Transverse colon (tissue), 4 donors: ENCODE results near the gene KCTD18. TPM values are rescaled to one million over a fixed set of nuclear protein-coding genes. Genes with fewer than 3 reads are reported as not detected.

Source experiments
- DNase-seq: peaks from one replicate; pipeline ENCODE4 v3.0.0-alpha.2; 2019
- H3K27ac ChIP-seq, 4 donors: fragments of 200-600 bp; sonication (generic); 2 replicates each; pipeline ENCODE4 v1.5.1; 2016 to 2018; ENCODE audit warnings: inconsistent platforms in 4 of 4
- H3K27me3 ChIP-seq: fragments of 200-600 bp; sonication (generic); 2 replicates; pipeline ENCODE4 v1.5.1; 2017; ENCODE audit warnings: inconsistent platforms
- H3K36me3 ChIP-seq, 4 donors: fragments of 200-600 bp; sonication (generic); 2 replicates each; pipeline ENCODE4 v1.5.1; 2017 to 2019; ENCODE audit warnings: inconsistent platforms in 4 of 4
- H3K4me1 ChIP-seq, 4 donors: fragments of 200-600 bp; sonication (generic); 2 replicates each; pipeline ENCODE4 v1.5.1; 2017 to 2020; ENCODE audit warnings: inconsistent platforms in 4 of 4
- H3K4me3 ChIP-seq, 4 donors: fragments of 200-600 bp; sonication (generic); 1 replicate in 1 of 4; 2 replicates in 3 of 4; pipeline versions ENCODE4 v1.5.1 to v1.6.1; 2017 to 2019; ENCODE audit warnings: inconsistent platforms in 4 of 4
- H3K9me3 ChIP-seq, 2 donors: fragments of 200-600 bp; sonication (generic); 2 replicates each; pipeline ENCODE4 v1.5.1; 2017 to 2019; ENCODE audit warnings: inconsistent platforms in 2 of 2
- EP300 ChIP-seq: sonication (generic); formaldehyde crosslinking; IDR thresholded peaks from one replicate; pipeline ENCODE4 v1.6.1; 2017; ENCODE audit warnings: antibody characterized with exemption, low read depth
- POLR2A ChIP-seq: fragments of 450-650 bp; IDR thresholded peaks from one replicate; pipeline ENCODE4 v1.6.1; 2016; ENCODE audit warnings: antibody characterized with exemption, mild to moderate bottlenecking, moderate library complexity
- POLR2AphosphoS5 ChIP-seq, 3 donors: sonication (generic); formaldehyde crosslinking; IDR thresholded peaks; one replicate each; pipeline ENCODE4 v1.6.1; 2016; ENCODE audit warnings: antibody characterized with exemption in 3 of 3
- WGBS, 2 donors: methylation state at CpG; one replicate each; pipeline ENCODE4 v1.1.5; 2018; ENCODE audit warnings: low coverage in 1 of 2; 5-methylcytosine and 5-hydroxymethylcytosine counted together
- in situ Hi-C, 4 donors: fragments of 200-750 bp; cut with MboI; loops; one replicate each; pipeline versions ENCODE4 v1.15.0 to v1.15.1; 2017; ENCODE audit warnings: low sequenced_read_pairs in 3 of 4, low pct_ligation_motif_present in 1 of 4, low pct_unique_long_range_greater_than_20kb in 1 of 4
- intact Hi-C: fragments of 100-400 bp; cut with DNase I; formaldehyde crosslinking; loops from one replicate; pipeline ENCODE4 v1.15.1; 2023; ENCODE audit warnings: low total_unique reads
- total RNA-seq, 4 donors: library from RNA; depleted of rRNA; stranded (reverse); fragments of >200 nt; gene quantifications; one replicate each; pipeline ENCODE4 v1.1.0, GENCODE V29; 2016
- TF ChIP-seq, protein P1 (sequence below), 5 experiments: fragments of 200-600 bp in 3 of 5; fragments of 450-650 bp in 2 of 5; sonication (generic) in 3 of 5; IDR thresholded peaks; 1 replicate in 2 of 5; 2 replicates in 3 of 5; pipeline ENCODE4 v1.5.1; 2016 to 2017; ENCODE audit warnings: antibody characterized with exemption in 5 of 5, inconsistent platforms in 3 of 5, mild to moderate bottlenecking in 2 of 5, moderate library complexity in 1 of 5

KCTD18 gene
- total RNA-seq, 4 donors from 2014 or later, result 18.5 to 68.5 (median 20.7) TPM

DNA sequence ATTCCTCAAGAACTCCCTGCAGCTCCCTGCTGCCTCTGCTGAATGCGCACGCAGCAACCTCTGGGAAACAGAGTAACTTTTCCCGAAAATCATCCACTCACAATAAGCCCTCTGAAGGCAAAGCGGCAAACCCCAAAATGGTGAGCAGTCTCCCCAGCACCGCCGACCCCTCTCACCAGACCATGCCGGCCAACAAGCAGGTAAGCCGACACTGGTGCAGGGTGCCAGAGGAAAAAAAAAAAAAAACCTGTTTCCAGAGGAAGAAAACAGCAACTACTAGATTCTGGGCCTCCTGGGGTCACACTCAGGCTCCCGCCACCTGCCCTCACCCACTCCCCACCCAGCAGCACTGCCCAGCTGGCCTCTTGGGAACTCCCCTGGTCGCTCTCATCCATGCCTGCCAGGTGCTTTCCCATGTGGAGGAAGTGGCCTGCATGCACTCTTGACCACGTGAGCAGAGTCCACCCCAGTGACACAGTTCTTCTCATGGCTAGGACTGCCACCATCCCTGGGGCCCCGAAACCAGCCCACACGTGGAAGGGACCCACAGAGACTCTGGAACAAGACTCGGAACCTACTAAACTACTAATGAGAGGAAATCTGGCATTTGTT lies 36.9 kb downstream of the KCTD18 start:
- H3K36me3 ChIP-seq, result peaks cover 0 to 24% (median 5%) of the 10 kb centered on the region in 4 donors
- in situ Hi-C loops (loop anchor here in 2 of 4 donors (5.0 to 10.0 kb wide), 3 partner anchors 158 to 491 kb away; partner anchors contain the start of gene SPATS2L (in 1 of the 2)), intact Hi-C loops (loop anchor here (10.0 kb wide), 1 partner anchor 168 kb away; the partner anchor contains the start of gene SPATS2L)
- TF ChIP-seq, protein P1, sequence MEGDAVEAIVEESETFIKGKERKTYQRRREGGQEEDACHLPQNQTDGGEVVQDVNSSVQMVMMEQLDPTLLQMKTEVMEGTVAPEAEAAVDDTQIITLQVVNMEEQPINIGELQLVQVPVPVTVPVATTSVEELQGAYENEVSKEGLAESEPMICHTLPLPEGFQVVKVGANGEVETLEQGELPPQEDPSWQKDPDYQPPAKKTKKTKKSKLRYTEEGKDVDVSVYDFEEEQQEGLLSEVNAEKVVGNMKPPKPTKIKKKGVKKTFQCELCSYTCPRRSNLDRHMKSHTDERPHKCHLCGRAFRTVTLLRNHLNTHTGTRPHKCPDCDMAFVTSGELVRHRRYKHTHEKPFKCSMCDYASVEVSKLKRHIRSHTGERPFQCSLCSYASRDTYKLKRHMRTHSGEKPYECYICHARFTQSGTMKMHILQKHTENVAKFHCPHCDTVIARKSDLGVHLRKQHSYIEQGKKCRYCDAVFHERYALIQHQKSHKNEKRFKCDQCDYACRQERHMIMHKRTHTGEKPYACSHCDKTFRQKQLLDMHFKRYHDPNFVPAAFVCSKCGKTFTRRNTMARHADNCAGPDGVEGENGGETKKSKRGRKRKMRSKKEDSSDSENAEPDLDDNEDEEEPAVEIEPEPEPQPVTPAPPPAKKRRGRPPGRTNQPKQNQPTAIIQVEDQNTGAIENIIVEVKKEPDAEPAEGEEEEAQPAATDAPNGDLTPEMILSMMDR (IDR thresholded peaks at IDR 0.05), result no peak
- TF ChIP-seq POLR2A (no peak), POLR2AphosphoS5 (IDR thresholded peaks at IDR 0.05) (no peak), EP300 (no peak)
- DNase-seq, result no peak
- no peak overlapping the region for H3K4me3 ChIP-seq
- no peak overlapping the region for H3K27ac ChIP-seq
- H3K9me3 ChIP-seq, result no peaks in the 10 kb centered on the region
- H3K27me3 ChIP-seq, result no peaks in the 10 kb centered on the region
- H3K4me1 ChIP-seq, result peaks cover 0 to 7% (median 0%) of the 10 kb centered on the region in 4 donors
- 83 to 92% methylated on average over 2 to 14 of the region's 14 CpGs for WGBS, 2 donors

DNA sequence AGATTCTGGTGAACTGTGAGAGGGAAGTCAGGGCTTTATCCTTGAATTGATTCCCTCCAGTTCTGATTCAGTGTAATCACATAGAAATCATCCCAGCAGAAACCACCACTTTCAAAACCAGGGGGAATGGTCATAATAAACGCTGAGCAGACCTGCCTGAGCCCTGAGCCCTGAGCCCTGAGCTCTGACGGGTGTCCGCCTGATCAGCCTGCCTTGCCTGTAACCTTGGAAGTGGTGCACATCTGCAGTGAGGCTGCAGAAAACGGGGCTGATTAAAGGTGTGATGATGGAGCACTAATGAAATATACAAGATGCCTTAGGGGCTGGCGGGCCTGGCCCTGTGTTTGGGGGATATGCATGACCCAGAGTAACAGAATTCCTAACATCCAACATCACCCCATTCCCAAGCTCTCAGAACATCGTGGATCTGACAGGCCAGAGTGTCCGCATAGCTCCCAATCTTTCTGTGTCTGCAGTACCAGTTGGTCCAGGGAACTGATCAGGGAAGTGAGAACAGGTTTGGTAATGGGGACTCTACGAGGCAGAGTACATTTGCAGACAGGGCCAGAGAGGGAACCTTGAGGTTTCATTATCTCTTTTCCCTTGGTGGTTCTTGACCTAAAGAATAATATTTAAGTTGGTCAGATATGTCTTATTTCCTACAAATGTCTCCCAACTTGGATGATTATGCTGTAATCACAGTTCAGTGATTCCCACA lies 37.8 kb downstream of the KCTD18 start:
- Histone ChIP-seq H3K27ac (no peak overlapping the region), H3K27me3 (no peaks in the 10 kb centered on the region), H3K36me3 (peaks cover 0 to 18% (median 5%) of the 10 kb centered on the region in 4 donors), H3K4me1 (peaks cover 0 to 15% (median 0%) of the 10 kb centered on the region in 4 donors), H3K4me3 (no peak overlapping the region), H3K9me3 (no peaks in the 10 kb centered on the region)
- intact Hi-C loops (loop anchor here (10.0 kb wide), 1 partner anchor 167 kb away; the partner anchor contains the start of gene SPATS2L), in situ Hi-C loops (loop anchor here in 2 of 4 donors (5.0 to 10.0 kb wide), 3 partner anchors 157 to 490 kb away; partner anchors contain the start of gene SPATS2L (in 1 of the 2))
- TF ChIP-seq POLR2AphosphoS5 (IDR thresholded peaks at IDR 0.05) (no peak), POLR2A (no peak), EP300 (no peak)
- TF ChIP-seq, protein P1 (IDR thresholded peaks at IDR 0.05), result no peak
- 81 to 86% methylated on average over 2 to 8 of the region's 8 CpGs for WGBS, 2 donors
- no peak for DNase-seq

DNA sequence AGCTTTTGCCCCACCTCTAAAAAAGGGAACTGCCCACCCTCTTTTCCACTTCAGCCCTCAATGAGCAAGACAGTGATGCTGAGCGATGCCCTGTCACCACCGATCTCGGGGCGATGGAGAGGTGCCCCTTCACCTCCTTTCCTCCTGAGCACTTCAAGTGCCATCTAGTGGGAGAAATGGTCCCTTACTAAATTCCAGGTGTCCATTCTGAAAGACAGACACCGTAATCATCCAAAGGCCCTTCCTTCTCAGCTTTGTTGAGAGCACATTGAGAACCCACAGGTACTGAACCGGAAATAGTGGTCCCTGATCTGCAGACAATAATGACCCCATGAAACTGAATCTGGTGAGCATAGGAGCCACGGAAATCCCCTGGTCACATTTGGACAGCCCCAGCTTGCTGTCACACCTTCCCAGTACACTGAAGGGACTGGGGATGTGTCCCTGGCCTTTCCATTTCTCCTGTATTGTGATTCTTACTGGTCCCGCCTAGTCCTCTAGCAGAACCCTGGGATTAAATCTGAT lies 38.5 kb downstream of the KCTD18 start:
- peaks cover 0 to 18% (median 5%) of the 10 kb centered on the region in 4 donors for H3K36me3 ChIP-seq
- H3K27ac ChIP-seq, result no peak overlapping the region
- peaks cover 0 to 13% (median 0%) of the 10 kb centered on the region in 4 donors for H3K4me1 ChIP-seq
- in situ Hi-C loops, result loop anchor here in 2 of 4 donors (5.0 to 10.0 kb wide), 3 partner anchors 157 to 489 kb away; partner anchors contain the start of gene SPATS2L (in 1 of the 2)
- H3K9me3 ChIP-seq, result no peaks in the 10 kb centered on the region
- intact Hi-C loops, result loop anchor here (10.0 kb wide), 1 partner anchor 167 kb away; the partner anchor contains the start of gene SPATS2L
- no peak overlapping the region for H3K4me3 ChIP-seq
- 11 to 45% methylated on average over 3 to 8 of the region's 8 CpGs for WGBS, 2 donors
- H3K27me3 ChIP-seq, result no peaks in the 10 kb centered on the region
- no peak for TF ChIP-seq POLR2AphosphoS5 (IDR thresholded peaks at IDR 0.05)
- TF ChIP-seq, protein P1 (IDR thresholded peaks at IDR 0.05), result peak; percentile 33 to 52 (median 42)
- DNase-seq, result peak; percentile 28

DNA sequence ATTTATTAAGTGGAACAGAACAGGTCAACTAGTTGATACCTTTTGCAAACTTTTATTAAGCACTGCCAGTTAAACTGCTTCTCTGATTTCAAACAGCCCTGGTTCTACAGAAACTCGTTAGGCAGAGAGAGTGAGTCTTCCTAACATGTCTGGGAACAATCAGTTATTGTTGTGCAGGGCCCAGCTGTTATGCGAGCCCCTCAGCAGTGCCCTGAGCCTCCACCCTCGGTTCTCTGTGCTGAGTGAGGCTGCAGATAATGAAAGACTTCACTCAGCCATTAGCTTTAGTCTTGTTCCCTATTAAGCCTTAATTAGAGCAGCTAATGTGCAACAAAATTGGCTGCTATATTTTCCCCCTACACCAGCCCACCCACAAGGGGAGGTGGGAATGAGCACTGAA lies 39.6 kb downstream of the KCTD18 start:
- TF ChIP-seq, protein P1 (IDR thresholded peaks at IDR 0.05), result no peak
- TF ChIP-seq EP300 (no peak), POLR2A (no peak), POLR2AphosphoS5 (IDR thresholded peaks at IDR 0.05) (no peak)
- no peak for DNase-seq
- 68% methylated on average over 3 of the region's 3 CpGs; no CpG with 5 or more reads in 1 of the 2 donors for WGBS, 2 donors
- intact Hi-C loops, result loop anchor here (10.0 kb wide), 1 partner anchor 165 kb away; the partner anchor contains the start of gene SPATS2L
- Histone ChIP-seq H3K4me3 (no peak overlapping the region), H3K27me3 (no peaks in the 10 kb centered on the region), H3K27ac (peak overlapping the region in 3 of 4 donors; percentile 18 to 72 (median 47)), H3K36me3 (peaks cover 0 to 15% (median 5%) of the 10 kb centered on the region in 4 donors), H3K9me3 (no peaks in the 10 kb centered on the region), H3K4me1 (peaks cover 0 to 12% (median 0%) of the 10 kb centered on the region in 4 donors)
- in situ Hi-C loops, result loop anchor here in 2 of 4 donors (5.0 to 10.0 kb wide), 3 partner anchors 155 to 488 kb away; partner anchors contain the start of gene SPATS2L (in 1 of the 2)
